HT-29 (cell line): ENCODE measurements around the gene CCDC85C. TPM values are rescaled to one million over a fixed set of nuclear protein-coding genes. Genes with fewer than 3 reads are reported as not detected.

Experiments
- DNase-seq: peaks from one replicate; pipeline ENCODE4 v3.0.0-alpha.2; 2015; ENCODE audit warnings: low spot score
- total RNA-seq: library from RNA; depleted of rRNA; stranded (reverse); fragments of >200 nt; shearing (Covaris generic); gene quantifications from 2 replicates; pipeline ENCODE4 v1.2.3, GENCODE V29; 2014

CCDC85C gene
- total RNA-seq, 1 experiment from 2014 or later: 23.8 TPM

DNA sequence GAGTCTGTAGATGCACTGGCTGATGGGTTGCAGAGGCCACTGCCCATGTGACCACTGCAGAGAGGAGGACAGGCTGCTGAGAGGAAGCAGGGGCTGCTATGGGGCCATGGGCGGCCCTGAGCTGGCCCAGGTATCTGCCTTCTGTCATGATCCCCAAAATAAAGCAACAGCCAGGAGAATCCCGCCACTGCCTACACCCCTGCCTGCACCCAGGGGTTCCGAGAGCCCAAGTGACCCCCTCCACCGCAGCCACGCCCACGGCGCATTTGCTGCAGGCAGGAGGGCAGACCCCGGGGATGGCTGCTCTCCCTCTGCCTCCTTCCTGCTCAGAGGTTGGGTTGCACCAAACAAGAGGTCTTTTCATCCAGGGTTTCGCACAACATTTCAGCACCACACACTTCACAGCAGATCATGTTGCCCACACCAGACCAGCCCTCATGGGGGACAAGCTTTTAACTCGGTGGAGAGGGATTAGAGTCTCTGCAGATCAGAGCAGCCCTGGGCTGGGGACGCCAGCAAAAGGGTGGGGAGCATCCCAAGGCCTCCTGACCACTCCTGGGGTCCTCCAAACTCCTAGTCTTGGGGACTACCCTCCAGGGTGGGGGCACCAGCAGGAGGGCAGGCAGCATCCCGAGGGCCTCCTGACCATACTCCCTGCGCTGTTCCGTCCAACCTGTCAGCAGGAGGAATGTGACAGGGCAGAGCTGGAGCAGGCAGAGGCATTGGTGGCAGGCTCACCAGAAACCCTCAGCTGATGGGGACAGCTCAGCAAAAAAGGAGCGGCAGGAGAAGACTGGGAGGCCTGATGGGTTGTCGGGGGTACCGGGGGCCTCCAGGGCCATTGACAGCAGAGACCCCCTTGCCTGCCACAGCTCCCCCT lies 14.1 kb downstream of the CCDC85C start:
- no peak for DNase-seq

DNA sequence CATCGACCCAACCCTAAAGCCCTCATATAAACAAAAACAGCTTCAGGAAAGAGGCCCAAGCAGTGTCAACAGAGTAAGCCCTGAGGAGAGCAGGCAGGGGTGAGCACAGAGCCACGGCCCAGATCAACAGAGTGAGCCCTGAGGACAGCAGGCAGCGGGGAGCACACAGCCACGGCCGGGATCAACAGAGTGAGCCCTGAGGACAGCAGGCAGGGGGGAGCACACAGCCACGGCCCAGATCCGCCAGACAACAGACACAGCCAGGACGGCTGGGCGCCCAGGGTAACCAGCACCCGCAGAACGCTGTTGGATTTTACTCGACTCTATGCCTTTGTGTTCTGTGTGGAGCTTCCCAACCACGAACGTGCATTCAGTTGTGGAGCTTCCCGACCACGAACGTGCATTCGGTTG lies 15.0 kb downstream of the CCDC85C start:
- DNase-seq: no peak

DNA sequence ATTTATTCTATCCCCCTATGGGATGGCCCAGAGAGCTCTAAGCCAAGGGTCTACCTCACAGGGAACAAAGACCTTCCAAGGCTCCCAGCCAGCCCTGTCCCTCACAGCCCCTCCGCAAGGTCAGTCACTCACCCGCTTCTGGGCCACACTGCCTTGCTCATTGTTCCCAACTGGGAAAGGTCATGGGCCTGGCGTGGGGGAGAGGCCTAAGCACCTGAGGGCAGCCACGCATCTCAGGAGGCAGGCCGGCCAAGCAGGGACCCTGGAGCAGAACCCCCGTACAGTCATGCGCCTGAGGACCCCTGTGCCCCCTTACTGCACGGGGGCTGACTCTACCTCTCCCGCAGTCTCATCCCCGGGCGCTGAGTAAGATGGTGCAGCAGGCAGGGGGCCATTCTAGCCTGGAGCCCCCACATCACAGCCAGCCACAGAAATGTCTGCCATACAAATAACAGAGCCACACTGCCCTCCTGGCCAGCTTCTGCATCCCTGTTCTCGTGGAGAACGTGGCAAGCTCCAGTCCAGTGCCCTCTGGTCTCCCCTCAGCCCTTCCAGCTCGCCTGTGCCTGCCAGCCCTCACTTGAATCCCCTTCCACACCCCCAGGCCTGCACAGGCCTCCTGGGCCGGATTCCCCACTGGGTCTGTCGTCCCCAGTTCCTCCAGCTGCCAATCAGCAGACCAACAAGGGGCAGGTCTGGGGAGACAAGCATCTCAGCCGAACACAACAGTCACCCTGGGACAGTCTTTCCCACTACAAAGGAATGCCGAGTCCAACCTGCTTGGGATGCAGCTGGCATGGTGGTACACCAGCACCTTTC lies 16.3 kb downstream of the CCDC85C start:
- no peak for DNase-seq

DNA sequence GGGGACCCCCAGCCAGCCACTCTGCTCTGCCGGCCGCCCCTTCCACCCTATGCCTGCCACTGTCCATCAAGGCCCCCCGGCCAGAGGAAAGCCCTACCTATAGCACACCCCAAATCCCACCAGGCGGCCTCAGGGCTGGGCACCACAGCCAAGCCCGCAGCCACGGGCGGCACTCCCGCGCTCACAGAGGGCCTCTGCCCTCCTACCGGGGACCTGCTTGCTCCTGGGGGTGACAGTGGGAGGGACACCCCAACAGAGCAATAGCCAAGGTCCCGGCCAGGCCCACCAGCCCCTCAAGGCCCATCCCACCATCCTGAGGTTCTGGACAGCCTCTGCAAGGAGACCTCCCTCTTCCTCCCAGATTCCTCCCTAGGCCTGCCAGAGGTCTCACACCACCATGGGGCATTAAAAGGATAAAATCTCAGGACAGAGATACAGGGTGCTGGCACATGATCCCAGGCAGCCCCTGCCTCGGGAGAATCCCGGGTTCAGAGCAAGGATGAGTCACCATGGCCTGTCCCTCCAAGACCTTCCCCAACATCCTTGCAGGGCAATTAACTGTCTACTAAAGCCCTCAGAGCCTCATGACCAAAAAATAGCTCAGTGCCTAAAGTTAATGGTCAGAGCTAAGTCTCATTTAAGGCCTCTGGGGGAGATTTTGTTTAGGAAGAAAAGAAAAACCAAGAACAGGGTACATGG lies 17.1 kb downstream of the CCDC85C start:
- no peak for DNase-seq

DNA sequence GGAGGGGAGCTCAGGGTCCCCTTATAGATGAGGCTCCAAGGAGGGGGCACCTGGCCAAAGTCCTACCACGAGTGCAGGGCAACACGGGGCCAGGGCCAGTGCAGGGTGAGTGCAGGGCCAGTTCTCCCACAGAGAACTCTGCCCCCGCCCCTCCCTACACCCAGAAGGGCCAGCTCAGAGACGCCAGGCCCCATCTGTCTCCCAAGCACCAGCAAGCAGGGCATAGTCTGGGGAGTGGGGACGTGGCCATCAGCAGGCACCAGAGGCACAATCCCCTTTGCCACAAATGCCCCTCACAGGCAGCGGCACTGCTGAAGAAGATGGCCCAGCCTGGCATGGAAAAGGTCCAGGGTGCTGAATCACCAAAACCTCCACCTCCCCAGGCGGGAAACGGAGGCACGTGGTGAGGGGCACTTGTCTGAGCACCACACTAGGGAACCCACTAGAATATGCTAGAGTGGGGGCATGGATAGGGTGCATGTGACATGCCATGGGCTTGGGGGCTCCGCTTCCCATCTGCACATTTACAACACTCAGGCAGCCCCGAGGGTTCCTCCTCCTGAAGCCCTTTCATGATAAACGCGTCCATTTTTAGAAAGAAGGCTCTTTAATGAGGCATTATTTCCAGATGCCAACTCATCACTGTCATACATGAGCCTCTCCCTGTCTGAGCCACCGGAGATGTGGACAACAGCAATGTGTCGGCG lies 17.8 kb downstream of the CCDC85C start:
- DNase-seq: no peak

DNA sequence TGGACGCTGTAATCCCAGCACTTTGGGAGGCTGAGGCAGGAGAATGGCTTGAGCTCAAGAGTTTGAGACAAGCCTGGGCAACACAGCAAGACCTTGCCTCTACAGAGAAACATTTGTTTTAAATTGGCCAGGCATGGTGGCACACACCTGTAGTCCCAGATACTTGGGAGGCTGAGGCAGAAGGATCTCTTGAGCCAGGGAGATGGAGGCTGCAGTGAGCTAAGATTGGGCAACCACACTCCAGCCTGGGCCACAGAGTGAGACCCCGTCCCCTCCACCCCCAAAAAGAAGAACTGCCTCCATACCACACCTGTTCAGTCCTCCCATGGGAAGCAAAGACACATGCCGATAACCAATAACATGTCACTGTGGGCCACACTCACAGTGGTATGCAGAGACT lies 19.2 kb downstream of the CCDC85C start:
- no peak for DNase-seq

DNA sequence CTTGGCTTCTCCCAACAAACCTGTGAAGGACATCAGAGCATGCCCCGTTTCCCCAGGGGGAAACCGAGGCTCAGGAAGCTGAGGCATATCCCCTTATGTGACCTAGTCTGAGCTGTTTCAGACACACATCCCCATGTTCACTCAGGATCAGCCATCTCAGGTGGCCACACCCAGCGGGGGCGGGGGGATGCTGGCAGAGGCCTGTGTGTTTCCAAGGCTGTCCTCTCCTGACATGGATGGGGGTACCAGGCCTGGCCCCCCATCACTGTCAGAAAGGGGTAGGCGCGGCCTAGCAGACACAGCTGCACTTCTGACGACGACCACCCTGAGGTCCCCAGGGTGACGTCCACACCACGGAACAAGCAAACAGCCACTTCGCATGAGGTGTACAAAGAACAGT lies 22.1 kb downstream of the CCDC85C start:
- no peak for DNase-seq

DNA sequence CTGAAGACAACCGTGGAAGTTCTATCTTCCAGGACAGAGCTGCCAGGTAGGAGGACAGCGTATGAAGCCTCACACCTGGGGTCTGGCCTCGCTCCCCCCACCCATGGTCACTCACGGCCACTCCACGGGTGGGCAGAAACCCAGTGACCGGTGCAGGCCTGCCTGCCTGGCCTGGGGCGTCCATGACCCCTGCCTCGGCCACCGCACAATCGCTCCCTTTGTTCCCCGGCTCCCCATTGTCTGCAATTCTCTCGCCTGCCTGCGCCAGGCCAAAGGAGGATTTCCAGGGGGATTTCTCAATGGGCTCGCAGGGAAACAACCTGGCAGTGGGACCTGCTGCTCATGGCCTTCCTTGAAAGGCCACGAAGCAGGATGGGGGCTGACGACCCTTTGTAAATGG lies 22.6 kb downstream of the CCDC85C start:
- no peak for DNase-seq

DNA sequence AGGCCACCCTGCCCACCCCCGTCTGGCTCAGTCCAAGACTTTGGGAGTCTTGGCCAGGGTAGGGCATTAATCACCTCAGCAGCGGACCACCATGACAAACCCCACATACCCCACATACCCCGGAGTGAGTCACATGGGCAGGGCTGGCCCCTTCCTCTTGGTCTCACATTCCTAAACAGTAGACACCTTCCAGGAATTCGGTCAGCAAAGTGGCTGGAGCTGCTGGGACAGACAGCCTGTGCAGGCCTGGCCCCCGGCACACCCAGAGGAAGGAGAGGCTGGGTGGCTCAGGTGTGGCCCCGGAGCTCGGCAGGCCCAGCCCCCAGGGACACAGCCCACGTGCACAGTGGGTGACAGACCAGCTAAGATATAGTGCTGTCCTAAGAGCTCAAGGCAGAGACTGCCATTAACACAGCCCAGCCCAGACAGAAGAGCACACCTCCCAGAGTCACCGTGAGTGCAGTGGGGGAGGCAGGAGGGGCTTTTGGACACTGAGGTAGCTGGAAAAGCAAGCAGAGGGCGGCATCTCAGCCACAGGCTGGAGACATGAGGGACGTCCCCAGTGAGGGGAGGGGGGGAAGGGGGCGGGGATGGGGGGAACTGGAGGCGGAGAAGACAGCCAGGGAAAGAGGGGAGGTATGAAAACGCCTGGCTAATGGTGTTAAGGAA lies 24.0 kb downstream of the CCDC85C start:
- peak; percentile 14 for DNase-seq

DNA sequence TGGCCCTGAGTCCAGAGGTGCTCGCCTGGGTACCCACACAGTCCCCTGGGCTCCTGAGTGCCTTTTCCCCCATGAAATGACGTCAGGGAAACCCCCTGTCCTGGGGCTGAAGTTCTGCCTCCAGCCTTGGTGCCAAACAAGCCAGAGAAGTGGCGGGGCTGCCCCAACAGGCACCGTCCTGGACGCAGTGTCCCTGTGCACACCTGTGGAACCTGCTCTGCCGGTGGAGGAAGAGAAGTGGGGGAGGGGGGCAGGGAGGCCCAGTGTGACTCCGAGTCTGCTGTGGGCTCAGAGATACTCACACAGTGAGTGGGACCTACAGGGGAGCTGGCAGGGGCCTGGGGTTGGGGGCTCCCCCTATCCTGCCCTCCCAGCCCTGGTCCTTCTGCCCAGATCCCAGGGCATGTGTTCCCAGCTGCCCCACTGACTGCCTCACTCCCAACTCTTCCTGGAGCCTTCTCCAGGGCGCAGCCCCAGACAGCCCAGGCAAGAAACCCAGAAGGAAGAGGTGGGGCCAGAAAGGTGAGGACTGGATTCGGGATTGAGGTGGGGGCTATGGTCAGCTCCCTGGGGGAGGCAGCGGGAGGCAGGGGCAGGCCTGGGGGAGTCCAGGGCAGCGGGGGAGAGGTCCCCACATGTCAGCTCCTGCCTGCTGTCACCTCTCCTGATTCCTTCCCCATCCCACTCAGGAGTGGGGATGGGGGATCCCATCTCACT lies 24.7 kb downstream of the CCDC85C start:
- peak; percentile 52 for DNase-seq

DNA sequence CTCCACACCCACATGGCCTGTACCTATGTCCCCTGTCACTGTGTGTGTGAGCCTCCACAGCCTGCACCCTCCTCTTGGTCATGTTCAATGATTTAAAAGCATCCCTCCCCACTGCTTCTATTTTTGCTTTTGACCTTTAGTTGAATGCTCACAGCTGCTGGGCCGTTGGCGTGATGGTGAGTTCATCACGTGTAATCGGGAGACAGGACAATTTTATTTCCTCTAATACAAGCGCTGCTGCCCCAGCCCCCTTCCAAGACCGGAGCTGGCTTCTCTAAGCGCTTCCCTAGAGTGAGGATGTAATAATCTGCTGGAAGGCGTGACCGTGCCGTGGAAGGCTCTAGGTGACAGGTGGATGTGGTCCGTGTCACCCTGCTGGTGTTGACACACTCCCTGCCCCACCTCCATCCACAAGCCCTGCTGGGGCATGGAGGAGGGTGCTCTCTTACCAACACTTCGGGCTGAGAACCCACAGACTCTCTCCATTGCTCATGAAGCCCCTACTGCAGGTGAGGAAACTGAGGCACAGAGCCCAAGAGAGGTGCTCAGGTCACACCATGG lies 25.4 kb downstream of the CCDC85C start:
- no peak for DNase-seq

DNA sequence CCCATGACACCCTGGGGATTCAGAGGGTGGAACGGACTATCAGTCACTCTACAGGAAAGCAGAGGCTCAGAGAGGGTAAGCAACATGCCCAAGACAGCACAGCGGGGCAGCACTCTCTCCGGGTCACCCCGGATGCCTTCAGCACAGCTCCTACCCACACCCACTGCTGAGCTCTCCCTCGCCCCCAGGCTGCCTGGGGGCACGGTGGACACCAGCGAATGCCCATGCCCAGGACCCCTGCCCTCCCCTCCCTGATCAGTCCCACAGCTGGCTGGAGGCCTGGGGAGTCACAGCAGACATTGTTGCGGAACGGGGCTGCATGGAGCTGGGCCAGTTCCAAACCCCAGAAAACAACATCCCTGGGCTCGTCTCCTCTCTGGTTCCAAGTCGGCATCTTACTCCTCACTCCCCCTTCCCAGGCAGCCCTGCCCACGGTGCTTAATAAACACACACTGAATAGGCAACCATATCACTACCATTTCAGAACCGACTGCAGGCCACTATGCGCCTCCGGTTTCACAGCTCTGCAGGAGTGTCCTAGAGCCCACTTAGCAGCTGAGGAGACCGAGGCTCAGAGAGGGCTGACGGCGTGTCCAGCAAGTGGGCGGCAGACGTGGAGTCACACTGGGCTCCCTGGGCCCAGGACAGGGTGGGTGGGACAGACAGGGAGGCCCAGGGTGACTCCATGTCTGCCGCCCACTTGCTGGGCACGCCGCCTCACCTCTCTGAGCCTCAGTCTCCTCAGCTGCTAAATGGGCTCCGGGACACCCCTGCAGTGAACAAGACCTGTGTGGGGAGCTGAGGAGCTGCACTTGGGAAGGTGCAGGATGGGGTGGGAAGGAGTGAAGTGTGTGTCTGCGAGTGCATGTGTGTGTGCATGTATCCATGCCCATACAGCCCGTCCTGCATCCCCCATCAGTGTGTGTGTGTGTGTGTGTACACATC lies 27.0 kb downstream of the CCDC85C start:
- no peak for DNase-seq

DNA sequence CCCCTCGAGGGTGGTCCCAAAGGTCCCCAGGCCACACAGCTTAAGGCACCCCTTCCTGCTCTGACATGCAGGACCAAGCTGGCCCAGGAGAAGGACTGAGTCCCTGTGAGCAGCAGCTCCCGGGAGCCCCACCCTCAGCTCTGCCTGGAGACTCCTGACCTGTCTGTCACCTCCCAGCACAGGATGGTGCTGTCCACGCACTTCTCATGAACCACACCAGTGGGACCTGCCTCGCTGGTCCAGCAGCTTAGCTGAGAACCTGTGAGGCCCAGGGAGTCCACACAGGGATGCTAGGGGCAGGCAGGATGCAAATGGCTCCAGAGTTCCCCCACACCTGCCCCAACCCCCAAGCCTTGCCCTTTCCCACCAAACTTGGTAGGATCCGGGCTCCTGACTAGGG lies 27.7 kb downstream of the CCDC85C start:
- no peak for DNase-seq

DNA sequence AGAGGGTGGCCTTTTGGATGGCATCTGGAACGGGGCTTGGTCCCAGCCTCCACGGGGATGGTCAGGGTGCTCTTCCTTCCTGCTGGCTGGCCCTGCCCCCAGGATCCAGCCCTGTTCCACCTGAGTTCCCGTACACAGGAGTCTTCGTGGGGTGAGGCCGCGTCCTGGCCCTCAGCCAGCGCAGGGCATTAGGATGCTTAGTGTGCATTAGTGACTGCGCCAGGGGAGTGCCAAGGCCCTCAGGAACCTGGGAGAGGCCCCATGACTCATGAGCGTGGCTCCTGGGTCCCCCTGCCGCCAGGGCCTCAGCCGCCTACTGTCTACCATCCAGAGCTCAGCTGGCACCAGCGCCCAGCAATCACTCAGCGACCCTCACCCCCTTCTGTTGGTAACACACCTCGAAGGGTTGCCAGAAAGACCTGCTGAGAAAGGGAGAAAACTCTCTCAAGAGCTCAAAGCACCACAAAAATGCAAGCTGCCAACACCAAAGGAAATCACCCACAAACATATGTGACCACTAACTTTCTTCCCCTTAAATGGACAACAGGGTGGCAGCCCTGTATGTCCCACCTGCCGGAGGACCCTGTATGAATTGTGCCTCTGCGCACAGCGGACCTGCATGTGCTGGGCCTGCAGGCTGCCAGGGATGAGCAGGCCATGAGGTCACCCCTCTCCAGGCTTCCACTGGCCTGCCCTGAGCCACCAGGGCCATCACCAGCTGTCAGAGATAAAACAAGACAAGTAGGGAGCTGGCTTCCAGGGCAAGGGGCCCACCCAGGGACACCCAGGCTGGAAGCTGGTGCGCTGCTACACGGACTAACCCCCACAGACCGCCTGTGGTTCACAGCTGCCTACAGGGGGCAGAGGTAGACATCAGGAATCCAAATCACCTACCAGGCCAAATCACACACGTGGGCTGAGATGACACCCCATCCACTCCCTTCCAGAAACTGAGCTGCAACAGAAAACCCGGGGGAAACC lies 28.7 kb downstream of the CCDC85C start:
- peak; percentile 54 for DNase-seq

DNA sequence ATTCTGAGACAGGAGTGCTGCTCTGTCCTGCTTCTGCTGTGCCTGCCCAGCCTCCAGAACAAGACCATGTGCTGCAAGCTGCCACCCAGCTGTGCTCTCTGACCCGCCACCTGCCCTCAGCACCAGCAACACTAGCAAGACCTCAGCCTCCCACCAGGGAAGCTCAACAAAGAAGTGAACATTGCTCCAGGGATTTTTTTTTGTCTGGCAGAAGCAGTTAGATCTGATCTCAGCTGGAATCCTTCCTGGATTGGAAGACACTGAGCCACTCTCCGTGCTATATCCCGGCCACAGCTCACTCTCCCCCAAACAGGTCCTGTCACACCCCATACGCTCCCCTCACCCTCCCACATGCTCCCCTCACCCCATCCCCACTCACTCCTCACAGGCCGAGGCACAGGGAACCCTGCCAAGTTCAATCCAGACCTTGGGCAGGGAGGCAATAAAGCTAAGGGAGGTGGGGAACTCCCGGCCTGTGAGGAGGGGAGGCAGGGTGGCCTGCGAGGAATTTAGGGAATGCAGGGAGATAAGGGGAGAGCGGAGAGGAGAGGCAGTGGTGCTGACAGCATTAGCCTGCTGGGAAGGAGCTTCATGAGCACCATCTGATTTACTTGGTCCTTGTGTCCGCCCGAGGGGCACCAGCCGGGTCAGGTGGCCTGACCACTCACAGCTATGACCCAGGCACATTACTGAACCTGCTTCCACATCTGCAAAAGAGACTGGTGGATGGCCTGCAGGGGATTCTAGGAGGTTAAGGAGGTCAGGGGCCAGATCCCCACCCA lies 29.7 kb downstream of the CCDC85C start:
- no peak for DNase-seq

DNA sequence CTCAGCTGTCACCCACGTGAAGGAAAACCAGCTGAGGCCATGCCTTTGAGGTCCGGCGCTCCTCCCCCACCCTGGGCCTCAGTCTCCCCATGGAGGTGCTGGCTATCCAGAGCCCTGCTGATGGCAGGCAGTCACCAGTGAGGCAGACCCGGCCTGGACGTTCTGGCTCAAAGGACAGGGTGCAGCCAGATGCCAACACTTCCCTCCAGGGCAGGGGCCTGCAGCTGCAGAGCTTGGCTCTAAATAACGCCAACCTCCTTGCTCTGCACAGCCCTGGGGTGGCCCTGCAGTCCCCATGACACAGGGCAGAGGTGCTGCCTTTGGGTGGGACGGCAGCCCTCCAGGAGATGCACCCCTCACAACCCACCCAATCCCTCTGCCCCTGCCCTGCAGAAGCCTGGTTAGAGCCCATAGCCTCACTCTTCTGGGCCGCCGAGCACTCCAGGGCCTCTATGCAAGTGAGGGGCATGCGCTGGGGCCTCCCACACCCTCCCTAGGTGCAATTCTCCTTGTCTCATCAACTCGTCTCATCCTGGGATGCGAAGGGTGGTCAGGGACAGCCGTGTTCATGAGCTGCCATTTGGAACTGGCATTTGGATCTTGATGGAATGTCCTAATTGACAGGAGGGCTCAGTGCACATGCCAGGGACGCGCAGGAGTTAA lies 30.4 kb downstream of the CCDC85C start:
- no peak for DNase-seq
